Epithelial cell of proximal tubule (primary cell): ENCODE data around the gene ACCSL. TPM values are rescaled to one million over a fixed set of nuclear protein-coding genes. Genes with fewer than 3 reads are reported as not detected.

Source experiments
- DNase-seq: peaks from one replicate; pipeline ENCODE4 v3.0.0-alpha.2; 2011; ENCODE audit warnings: low read depth
- H3K4me3 ChIP-seq: 2 replicates; pipeline ENCODE4 v1.5.1; 2011; ENCODE audit warnings: low read depth, mild to moderate bottlenecking, low read length
- total RNA-seq: library from RNA; depleted of rRNA; stranded (reverse); fragments of >200 nt; gene quantifications from 2 replicates; pipeline ENCODE4 v1.2.3, GENCODE V29; 2015
- TF ChIP-seq, protein P1 (sequence below): conservative IDR thresholded peaks from 2 replicates; pipeline ENCODE4 v1.5.1; 2012; ENCODE audit warnings: low read depth, mild to moderate bottlenecking, low read length

The ACCSL gene
- total RNA-seq, 1 donor from 2014 or later = not detected

DNA sequence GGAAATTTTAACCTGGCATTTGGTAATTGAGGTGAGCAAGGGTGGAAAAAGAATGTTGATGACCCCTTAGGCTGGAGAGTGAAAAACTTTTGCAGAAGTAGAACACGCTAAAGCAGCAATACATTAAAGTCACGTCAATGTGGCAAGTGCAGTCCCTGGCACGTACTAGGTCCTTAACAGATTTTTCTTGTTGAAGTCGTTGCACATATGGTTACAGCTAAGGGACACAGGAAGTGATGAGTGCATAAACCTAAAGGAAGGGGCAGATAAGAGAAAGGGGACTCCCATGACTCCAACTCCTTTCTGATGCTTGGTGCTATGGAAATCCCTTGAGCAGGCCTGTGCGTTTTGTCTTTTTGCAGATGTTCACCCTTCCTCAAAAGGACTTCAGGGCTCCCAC is 19.5 kb downstream of the ACCSL start:
- TF ChIP-seq, protein P1, sequence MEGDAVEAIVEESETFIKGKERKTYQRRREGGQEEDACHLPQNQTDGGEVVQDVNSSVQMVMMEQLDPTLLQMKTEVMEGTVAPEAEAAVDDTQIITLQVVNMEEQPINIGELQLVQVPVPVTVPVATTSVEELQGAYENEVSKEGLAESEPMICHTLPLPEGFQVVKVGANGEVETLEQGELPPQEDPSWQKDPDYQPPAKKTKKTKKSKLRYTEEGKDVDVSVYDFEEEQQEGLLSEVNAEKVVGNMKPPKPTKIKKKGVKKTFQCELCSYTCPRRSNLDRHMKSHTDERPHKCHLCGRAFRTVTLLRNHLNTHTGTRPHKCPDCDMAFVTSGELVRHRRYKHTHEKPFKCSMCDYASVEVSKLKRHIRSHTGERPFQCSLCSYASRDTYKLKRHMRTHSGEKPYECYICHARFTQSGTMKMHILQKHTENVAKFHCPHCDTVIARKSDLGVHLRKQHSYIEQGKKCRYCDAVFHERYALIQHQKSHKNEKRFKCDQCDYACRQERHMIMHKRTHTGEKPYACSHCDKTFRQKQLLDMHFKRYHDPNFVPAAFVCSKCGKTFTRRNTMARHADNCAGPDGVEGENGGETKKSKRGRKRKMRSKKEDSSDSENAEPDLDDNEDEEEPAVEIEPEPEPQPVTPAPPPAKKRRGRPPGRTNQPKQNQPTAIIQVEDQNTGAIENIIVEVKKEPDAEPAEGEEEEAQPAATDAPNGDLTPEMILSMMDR = no peak
- H3K4me3 ChIP-seq = no peak overlapping the region
- no peak for DNase-seq

- DNase-seq = no peak
- H3K4me3 ChIP-seq = no peak overlapping the region
- TF ChIP-seq, protein P1 = no peak
These were observed 20.4 kb downstream of the ACCSL start for GRCh38 chr11:44068180-44068579.

GRCh38 chr11:44071157-44071556 is 23.4 kb downstream of the ACCSL start:
- TF ChIP-seq, protein P1 = no peak
- DNase-seq = no peak
- H3K4me3 ChIP-seq = no peak overlapping the region

- H3K4me3 ChIP-seq = no peak overlapping the region
- TF ChIP-seq, protein P1 = no peak
- DNase-seq = no peak
These were observed 25.2 kb downstream of the ACCSL start for GRCh38 chr11:44072757-44073658.

DNA sequence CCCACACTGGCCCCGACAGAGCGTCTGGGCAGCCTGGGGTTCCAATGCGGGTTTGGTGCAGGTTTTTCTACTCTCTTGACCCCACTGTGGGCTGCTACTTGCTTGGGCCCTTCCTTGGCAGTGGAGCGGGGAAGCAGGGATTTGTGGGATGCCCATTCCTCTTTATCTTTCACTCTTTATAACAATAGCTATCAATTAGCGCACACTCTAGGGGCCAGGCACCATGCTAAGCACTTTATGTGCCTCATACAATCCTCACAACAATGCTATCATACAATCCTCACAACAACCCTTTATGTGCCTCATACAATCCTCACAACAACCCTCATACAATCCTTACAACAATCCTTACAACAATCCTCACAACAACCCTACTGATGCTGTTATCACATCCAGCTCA is 31.0 kb downstream of the ACCSL start:
- DNase-seq = no peak
- TF ChIP-seq, protein P1 = no peak
- no peak overlapping the region for H3K4me3 ChIP-seq

GRCh38 chr11:44079376-44079775 is 31.6 kb downstream of the ACCSL start:
- TF ChIP-seq, protein P1 = no peak
- no peak for DNase-seq
- H3K4me3 ChIP-seq = no peak overlapping the region

- TF ChIP-seq, protein P1 = no peak
- DNase-seq = no peak
- H3K4me3 ChIP-seq = no peak overlapping the region
These were observed 33.2 kb downstream of the ACCSL start for GRCh38 chr11:44080951-44081350.
